SU-DHL-6 (cell line): ENCODE results near the gene KAZN.

Experiments used
- CTCF ChIP-seq: fragments of 200-600 bp; sonication (generic); IDR thresholded peaks from one replicate; pipeline ENCODE4 v1.5.1; 2017; ENCODE audit warnings: antibody characterized with exemption, mild to moderate bottlenecking, low read length, moderate library complexity; ENCODE audit not compliant: insufficient read depth, poor library complexity, severe bottlenecking
- EZH2phosphoT487 ChIP-seq: fragments of 200-600 bp; sonication (generic), shearing (Covaris generic); conservative IDR thresholded peaks from 2 replicates; pipeline ENCODE4 v1.6.1; 2018; ENCODE audit warnings: mild to moderate bottlenecking, antibody characterized with exemption, low read length, moderate library complexity, mixed read lengths

- TF ChIP-seq CTCF = no peak
- no peak for TF ChIP-seq EZH2phosphoT487
These were observed 322.6 kb downstream of the KAZN start for GRCh38 chr1:14921057-14921456.
